Astrocyte (in vitro differentiated cells and primary cell): ENCODE data around the gene CDC42BPA. TPM values are rescaled to one million over a fixed set of nuclear protein-coding genes. Genes with fewer than 3 reads are reported as not detected.

Experiments used
- DNase-seq: peaks from one replicate; pipeline ENCODE4 v3.0.0-alpha.2; 2010; ENCODE audit warnings: low read depth
- FAIRE-seq: peaks from 2 replicates; lab custom pipeline; 2011; peaks lifted over from hg19 to GRCh38; lab: Jason Lieb, UNC
- H2AFZ ChIP-seq: 2 replicates; pipeline ENCODE4 v1.6.0; 2012; ENCODE audit warnings: low read depth, low read length, inconsistent platforms
- H3K27ac ChIP-seq: 2 replicates; pipeline ENCODE4 v1.5.1; 2011; ENCODE audit warnings: low read depth, low read length, inconsistent platforms
- H3K27me3 ChIP-seq: 2 replicates; pipeline ENCODE4 v1.6.0; 2011; ENCODE audit warnings: low read length, inconsistent platforms; ENCODE audit not compliant: insufficient read depth
- H3K36me3 ChIP-seq: 2 replicates; pipeline ENCODE4 v1.5.1; 2011; ENCODE audit warnings: low read length, inconsistent platforms; ENCODE audit not compliant: insufficient read depth
- H3K4me1 ChIP-seq: 2 replicates; pipeline ENCODE4 v1.5.1; 2011; ENCODE audit warnings: low read length, inconsistent platforms; ENCODE audit not compliant: insufficient read depth
- H3K4me2 ChIP-seq: 2 replicates; pipeline ENCODE4 v1.6.0; 2012; ENCODE audit warnings: low read length, inconsistent platforms
- H3K4me3 ChIP-seq: 2 replicates; pipeline ENCODE4 v1.5.1; 2011; ENCODE audit warnings: low read depth, mild to moderate bottlenecking, low read length, inconsistent platforms; ENCODE audit not compliant: insufficient read depth
- H3K79me2 ChIP-seq: 2 replicates; pipeline ENCODE4 v1.6.0; 2012; ENCODE audit warnings: mild to moderate bottlenecking, low read length, inconsistent platforms; ENCODE audit not compliant: insufficient read depth
- H3K9ac ChIP-seq: 2 replicates; pipeline ENCODE4 v1.6.0; 2012; ENCODE audit warnings: mild to moderate bottlenecking, low read length, inconsistent platforms
- H3K9me3 ChIP-seq: 2 replicates; pipeline ENCODE4 v1.5.1; 2012; ENCODE audit warnings: low read depth, mild to moderate bottlenecking, low read length, inconsistent platforms; ENCODE audit not compliant: insufficient read depth
- H4K20me1 ChIP-seq: 2 replicates; pipeline ENCODE4 v1.6.0; 2012; ENCODE audit warnings: low read length, inconsistent platforms; ENCODE audit not compliant: insufficient read depth
- H3K27ac Mint-ChIP-seq: one replicate; pipeline ENCODE4 v1.8.0; 2021; ENCODE audit warnings: mild to moderate bottlenecking, mixed read lengths; ENCODE audit not compliant: unreplicated experiment
- H3K27me3 Mint-ChIP-seq: one replicate; pipeline ENCODE4 v1.8.0; 2021; ENCODE audit warnings: low read depth, mixed read lengths; ENCODE audit not compliant: unreplicated experiment
- H3K36me3 Mint-ChIP-seq: one replicate; pipeline ENCODE4 v1.8.0; 2021; ENCODE audit warnings: low read depth, mixed read lengths; ENCODE audit not compliant: unreplicated experiment
- H3K4me1 Mint-ChIP-seq: one replicate; pipeline ENCODE4 v1.8.0; 2021; ENCODE audit warnings: low read depth, mixed read lengths; ENCODE audit not compliant: unreplicated experiment
- H3K4me3 Mint-ChIP-seq: one replicate; pipeline ENCODE4 v1.8.0; 2021; ENCODE audit warnings: mild to moderate bottlenecking, moderate library complexity, mixed read lengths; ENCODE audit not compliant: unreplicated experiment
- H3K9me3 Mint-ChIP-seq: one replicate; pipeline ENCODE4 v1.8.0; 2021; ENCODE audit warnings: mild to moderate bottlenecking, mixed read lengths; ENCODE audit not compliant: unreplicated experiment
- CTCF ChIP-seq: IDR thresholded peaks from 2 replicates; pipeline ENCODE4 v1.5.1; 2011; ENCODE audit warnings: low read depth, mild to moderate bottlenecking, inconsistent platforms, low read length, moderate library complexity; ENCODE audit not compliant: insufficient read depth
- EZH2 ChIP-seq: IDR thresholded peaks from 2 replicates; pipeline ENCODE4 v1.6.1; 2012; ENCODE audit warnings: mild to moderate bottlenecking, low read length, inconsistent platforms; ENCODE audit not compliant: insufficient read depth
- total RNA-seq: library from RNA; stranded (reverse); gene quantifications from 2 replicates; pipeline ENCODE4 v1.2.1, GENCODE V29; 2021

The CDC42BPA gene
- total RNA-seq, 1 donor from 2014 or later = 34.5 TPM

- Mint-ChIP-seq H3K27ac (peak overlapping the region; percentile 44), H3K36me3 (peaks cover 2% of the 10 kb centered on the region), H3K27me3 (no peaks in the 10 kb centered on the region), H3K9me3 (no peaks in the 10 kb centered on the region), H3K4me1 (peaks cover 10% of the 10 kb centered on the region), H3K4me3 (no peak overlapping the region)
- H3K4me1 ChIP-seq = no peaks in the 10 kb centered on the region
- H2AFZ ChIP-seq = no peak overlapping the region
- H3K79me2 ChIP-seq = peaks cover 93% of the 10 kb centered on the region
- no peak for DNase-seq
- H4K20me1 ChIP-seq = peaks cover 55% of the 10 kb centered on the region
- H3K4me3 ChIP-seq = no peak overlapping the region
- TF ChIP-seq CTCF (no peak), EZH2 (no peak)
- H3K27ac ChIP-seq = no peak overlapping the region
- H3K9me3 ChIP-seq = no peaks in the 10 kb centered on the region
- no peaks in the 10 kb centered on the region for H3K36me3 ChIP-seq
- H3K9ac ChIP-seq = no peak overlapping the region
- no peak for FAIRE-seq
- no peak overlapping the region for H3K4me2 ChIP-seq
- no peaks in the 10 kb centered on the region for H3K27me3 ChIP-seq
These were observed 9.6 kb downstream of the CDC42BPA start for GRCh38 chr1:227308367-227309336.

GRCh38 chr1:227306689-227307088, 11.6 kb downstream of the CDC42BPA start:
- no peak overlapping the region for H3K4me3 Mint-ChIP-seq
- Histone ChIP-seq H3K9me3 (no peaks in the 10 kb centered on the region), H3K9ac (no peak overlapping the region), H4K20me1 (peaks cover 61% of the 10 kb centered on the region), H2AFZ (no peak overlapping the region), H3K79me2 (peaks cover 93% of the 10 kb centered on the region), H3K4me2 (no peak overlapping the region), H3K27ac (no peak overlapping the region), H3K4me1 (no peaks in the 10 kb centered on the region), H3K27me3 (no peaks in the 10 kb centered on the region), H3K4me3 (no peak overlapping the region), H3K36me3 (no peaks in the 10 kb centered on the region)
- TF ChIP-seq CTCF (no peak), EZH2 (no peak)
- no peaks in the 10 kb centered on the region for H3K27me3 Mint-ChIP-seq
- peaks cover 4% of the 10 kb centered on the region for H3K4me1 Mint-ChIP-seq
- H3K9me3 Mint-ChIP-seq = no peaks in the 10 kb centered on the region
- peaks cover 2% of the 10 kb centered on the region for H3K36me3 Mint-ChIP-seq
- FAIRE-seq = no peak
- DNase-seq = no peak
- no peak overlapping the region for H3K27ac Mint-ChIP-seq
